HCT116 (cell line): ENCODE data around the gene ZBTB5. TPM values are rescaled to one million over a fixed set of nuclear protein-coding genes. Genes with fewer than 3 reads are reported as not detected.

Experiments
- ATAC-seq: fragments of 200-7000 bp; cut with Tn5 transposase; 2 replicates; pipeline ENCODE4 v1.9.1; 2020; ENCODE audit warnings: mild to moderate bottlenecking, moderate library complexity
- Bru-seq: library from RNA; stranded (reverse); fragments of 400-500 nt; gene quantifications from one replicate; lab custom pipeline; 2021; lab: Mats Ljungman, UMichigan
- BruChase-seq, 2 experiments: library from RNA; stranded (reverse); fragments of 400-500 nt; gene quantifications; one replicate each; lab custom pipeline; 2021; lab: Mats Ljungman, UMichigan
- BruUV-seq: library from RNA; stranded (reverse); fragments of 400-500 nt; replicated peaks from 2 replicates; lab custom pipeline; 2021; lab: Mats Ljungman, UMichigan
- CTCF ChIA-PET: fragments of 300-600 bp; sonication (Branson Sonifier 250); formaldehyde crosslinking; loops from one replicate; lab custom pipeline; 2021; ENCODE audit warnings: antibody characterized with exemption; lab: Charles Lee
- POLR2A ChIA-PET: fragments of 300-600, 350-600 bp; sonication (Branson Sonifier 250); formaldehyde crosslinking; loops from one replicate; lab custom pipeline; 2021; ENCODE audit warnings: antibody characterized with exemption; lab: Charles Lee
- RAD21 ChIA-PET, 2 experiments: fragments of 300-600 bp; sonication (Branson Sonifier 250); formaldehyde crosslinking; loops; one replicate each; lab custom pipeline; 2023; ENCODE audit warnings: low total read pairs in 2 of 2; ENCODE audit not compliant: uncharacterized antibody in 2 of 2, unreplicated experiment in 2 of 2, low non-redundant PET in 1 of 2; lab: Charles Lee
- DNase-seq: peaks from one replicate; pipeline ENCODE4 v3.0.0-alpha.2; 2010; ENCODE audit warnings: low read depth, low spot score
- H2AFZ ChIP-seq: fragments of 200-600 bp; shearing (Covaris generic), sonication (generic); 2 replicates; pipeline ENCODE4 v1.6.1; 2017; ENCODE audit warnings: low read depth, mixed run types, mixed read lengths, antibody characterized with exemption, low read length; ENCODE audit not compliant: poor library complexity, severe bottlenecking
- H3K27ac ChIP-seq: 2 replicates; pipeline ENCODE4 v1.5.1; 2012; ENCODE audit warnings: low read depth, low read length
- H3K27me3 ChIP-seq: fragments of 200-600 bp; sonication (generic); 2 replicates; pipeline ENCODE4 v1.6.1; 2016; ENCODE audit warnings: mixed run types, low read length, mixed read lengths; ENCODE audit not compliant: insufficient read depth
- H3K36me3 ChIP-seq, 2 experiments: fragments of 200-500 bp in 1 of 2; fragments of 200-600 bp in 1 of 2; sonication (Bioruptor generic) in 1 of 2; sonication (generic) in 1 of 2; 2 replicates each; pipeline versions ENCODE4 v1.5.1 to v1.6.1; 2014 to 2016; ENCODE audit warnings: low read length in 2 of 2, inconsistent platforms in 1 of 2, mixed read lengths in 1 of 2, mixed run types in 1 of 2; ENCODE audit not compliant: insufficient read depth in 2 of 2, control insufficient read depth in 1 of 2
- H3K4me1 ChIP-seq, 2 experiments: fragments of 200-600 bp in 1 of 2; sonication (generic) in 1 of 2; 2 replicates each; pipeline versions ENCODE4 v1.5.1 to v1.6.1; 2012 to 2017; ENCODE audit warnings: low read length in 2 of 2, inconsistent platforms in 1 of 2, mild to moderate bottlenecking in 1 of 2, mixed read lengths in 1 of 2, mixed run types in 1 of 2, moderate library complexity in 1 of 2; ENCODE audit not compliant: insufficient read depth in 2 of 2, control insufficient read depth in 1 of 2
- H3K4me2 ChIP-seq: fragments of 200-600 bp; sonication (generic); 2 replicates; pipeline ENCODE4 v1.6.1; 2017; ENCODE audit warnings: mixed run types, low read length, mixed read lengths
- H3K4me3 ChIP-seq, 2 experiments: fragments of 200-600 bp in 1 of 2; sonication (generic) in 1 of 2; replicated peaks in 1 of 2; 2 replicates each; pipeline ENCODE4 v1.5.1; 2011 to 2016; ENCODE audit warnings: low read length in 2 of 2, control low read depth in 1 of 2, low read depth in 1 of 2, mild to moderate bottlenecking in 1 of 2, mixed read lengths in 1 of 2, mixed run types in 1 of 2
- H3K79me2 ChIP-seq: fragments of 200-600 bp; sonication (generic); 2 replicates; pipeline ENCODE4 v1.6.1; 2017; ENCODE audit warnings: mild to moderate bottlenecking, mixed run types, low read length, moderate library complexity, mixed read lengths; ENCODE audit not compliant: insufficient read depth
- H3K9ac ChIP-seq: fragments of 200-600 bp; sonication (generic); 2 replicates; pipeline ENCODE4 v1.6.1; 2016; ENCODE audit warnings: low read length, mixed read lengths
- H3K9me2 ChIP-seq: fragments of 200-600 bp; sonication (generic), shearing (Covaris generic); 2 replicates; pipeline ENCODE4 v1.6.1; 2017; ENCODE audit warnings: mixed run types, mild to moderate bottlenecking, moderate library complexity; ENCODE audit not compliant: insufficient read depth
- H3K9me3 ChIP-seq, 2 experiments: fragments of 200-500 bp in 1 of 2; fragments of 200-600 bp in 1 of 2; sonication (Bioruptor generic) in 1 of 2; sonication (generic) in 1 of 2; 2 replicates each; pipeline ENCODE4 v1.6.1; 2014 to 2017; ENCODE audit warnings: low read length in 2 of 2, mixed read lengths in 2 of 2, inconsistent platforms in 1 of 2, low read depth in 1 of 2, mild to moderate bottlenecking in 1 of 2, mixed run types in 1 of 2, moderate library complexity in 1 of 2; ENCODE audit not compliant: control insufficient read depth in 1 of 2, insufficient read depth in 1 of 2
- H4K20me1 ChIP-seq: fragments of 200-600 bp; sonication (generic), shearing (Covaris generic); 2 replicates; pipeline ENCODE4 v1.6.1; 2017; ENCODE audit warnings: mixed run types, mild to moderate bottlenecking, moderate library complexity; ENCODE audit not compliant: insufficient read depth
- POLR2AphosphoS5 ChIP-seq: IDR thresholded peaks from 2 replicates; pipeline ENCODE4 v1.6.1; 2011; ENCODE audit warnings: mild to moderate bottlenecking, low read depth, low read length, moderate library complexity
- TCF7L2 ChIP-seq: IDR thresholded peaks from 2 replicates; pipeline ENCODE4 v1.7.0; 2011; ENCODE audit warnings: borderline replicate concordance, inconsistent platforms; ENCODE audit not compliant: insufficient read depth, insufficient read length; ENCODE audit errors: extremely low read depth
- YY1 ChIP-seq: IDR thresholded peaks from 2 replicates; pipeline ENCODE4 v1.6.1; 2011; ENCODE audit warnings: low read length, low read depth, moderate library complexity, mild to moderate bottlenecking; ENCODE audit not compliant: insufficient replicate concordance; ENCODE audit errors: extremely low read depth
- intact Hi-C: fragments of 100-400 bp; cut with micrococcal nuclease; formaldehyde crosslinking; loops from 2 replicates; pipeline ENCODE4 v1.10.0; 2022
- long read RNA-seq: library from polyadenylated mRNA; unstranded; transcript quantifications from one replicate; pipeline ENCODE4 v2.0.0, GENCODE V29; 2021; ENCODE audit not compliant: unreplicated experiment
- polyA plus RNA-seq: library from polyadenylated mRNA; unstranded; fragments of >200 nt; gene quantifications from 2 replicates; pipeline ENCODE4 v1.2.1, GENCODE V29; 2012; ENCODE audit warnings: missing spikeins
- total RNA-seq: library from RNA; stranded (reverse); gene quantifications from one replicate; pipeline ENCODE4 v1.2.1, GENCODE V29; 2021; ENCODE audit not compliant: unreplicated experiment
- TF ChIP-seq, protein P1 (sequence below): IDR thresholded peaks from 2 replicates; pipeline ENCODE4 v1.6.1; 2012

The ZBTB5 gene, protein sequence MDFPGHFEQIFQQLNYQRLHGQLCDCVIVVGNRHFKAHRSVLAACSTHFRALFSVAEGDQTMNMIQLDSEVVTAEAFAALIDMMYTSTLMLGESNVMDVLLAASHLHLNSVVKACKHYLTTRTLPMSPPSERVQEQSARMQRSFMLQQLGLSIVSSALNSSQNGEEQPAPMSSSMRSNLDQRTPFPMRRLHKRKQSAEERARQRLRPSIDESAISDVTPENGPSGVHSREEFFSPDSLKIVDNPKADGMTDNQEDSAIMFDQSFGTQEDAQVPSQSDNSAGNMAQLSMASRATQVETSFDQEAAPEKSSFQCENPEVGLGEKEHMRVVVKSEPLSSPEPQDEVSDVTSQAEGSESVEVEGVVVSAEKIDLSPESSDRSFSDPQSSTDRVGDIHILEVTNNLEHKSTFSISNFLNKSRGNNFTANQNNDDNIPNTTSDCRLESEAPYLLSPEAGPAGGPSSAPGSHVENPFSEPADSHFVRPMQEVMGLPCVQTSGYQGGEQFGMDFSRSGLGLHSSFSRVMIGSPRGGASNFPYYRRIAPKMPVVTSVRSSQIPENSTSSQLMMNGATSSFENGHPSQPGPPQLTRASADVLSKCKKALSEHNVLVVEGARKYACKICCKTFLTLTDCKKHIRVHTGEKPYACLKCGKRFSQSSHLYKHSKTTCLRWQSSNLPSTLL
- 22.3 TPM for total RNA-seq
- 13.1 and 15.3 TPM in 2 replicates for polyA plus RNA-seq
- percentile 94 among the genes with signal in this experiment for Bru-seq, nascent RNA
- percentile 65 among the genes with signal in this experiment for BruChase-seq, experiment 1, labeled RNA remaining after a 6-hour chase
- percentile 91 among the genes with signal in this experiment for BruChase-seq, experiment 2, labeled RNA remaining after a 2-hour chase
- long read RNA-seq, partial matches to known transcripts: 0 of 5 reads
- long read RNA-seq, other reads (novel, unspliced or antisense): 5 of 5 reads

DNA sequence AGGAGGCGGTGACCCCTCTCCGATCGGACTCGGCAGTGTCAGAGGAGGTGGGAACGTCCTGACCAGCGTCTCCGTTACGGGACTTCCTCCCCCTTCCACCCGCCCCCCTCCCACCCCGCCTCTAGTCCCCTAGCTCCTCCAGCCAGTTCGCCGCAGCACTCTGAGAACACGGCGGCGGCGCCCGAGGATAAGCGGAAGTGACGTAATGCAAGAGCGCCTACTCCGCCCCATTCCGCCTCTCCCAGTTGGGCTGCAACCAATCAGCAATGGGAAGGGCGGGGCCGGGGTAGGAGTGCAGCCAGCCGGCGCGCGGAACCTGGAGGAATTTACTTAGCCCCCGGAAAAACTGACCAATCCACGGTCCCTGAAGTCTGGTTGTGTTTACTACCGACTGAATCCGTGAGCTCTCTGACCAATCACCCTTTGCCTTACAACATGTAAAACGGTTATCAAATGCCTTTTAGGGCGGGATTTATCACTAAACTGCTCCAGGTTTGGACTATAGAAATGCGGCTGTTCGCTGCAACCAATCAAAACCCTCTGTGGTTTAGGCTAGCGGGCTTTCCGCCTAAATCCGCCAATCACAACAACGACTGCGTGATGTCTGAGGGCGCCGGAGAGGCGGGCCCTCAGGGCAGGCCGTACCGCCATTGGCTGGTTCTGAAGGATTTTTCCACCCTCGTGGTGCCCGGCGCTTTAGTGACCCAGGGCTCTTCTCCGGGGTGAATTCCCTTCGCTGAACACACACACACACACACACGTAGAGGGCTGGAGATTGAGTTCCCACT is at the start of gene ZBTB5:
TSS of gene ZBTB5 (minus strand) at position 202 of the 788 bp plus-strand sequence. CDS start 22,899 bp downstream, outside the sequence.
- peak; percentile 76 for ATAC-seq
- intact Hi-C loops: no loop called here
- H3K9me3 ChIP-seq: no peaks in the 10 kb centered on the region
- peak; percentile 99 for DNase-seq
- no peaks in the 10 kb centered on the region for H3K9me2 ChIP-seq
- ChIA-PET RAD21 (no interaction called here), CTCF (no interaction called here), POLR2A (interaction anchor here (0.9 to 2.2 kb wide), 5 partner anchors 11 to 1226 kb away, joined by 3 to 16 read pairs (median 5); partner anchors contain the start of gene POLR1E)
- H3K9ac ChIP-seq: peak within 1 kb of the TSS; percentile 88
- peak within 1 kb of the TSS; percentile 72 to 96 for H3K4me3 ChIP-seq
- TF ChIP-seq YY1 (peak; percentile 21), TCF7L2 (peak; percentile 46), POLR2AphosphoS5 (peak; percentile 68; the same call in 1 of the 2 replicates)
- TF ChIP-seq, protein P1, sequence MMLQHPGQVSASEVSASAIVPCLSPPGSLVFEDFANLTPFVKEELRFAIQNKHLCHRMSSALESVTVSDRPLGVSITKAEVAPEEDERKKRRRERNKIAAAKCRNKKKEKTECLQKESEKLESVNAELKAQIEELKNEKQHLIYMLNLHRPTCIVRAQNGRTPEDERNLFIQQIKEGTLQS: no peak
- peaks cover 13 to 36% of the 10 kb centered on the region in 2 experiments for H3K4me1 ChIP-seq
- H2AFZ ChIP-seq: no peak within 1 kb of the TSS
- H3K36me3 ChIP-seq: no peaks in the 10 kb centered on the region; a peak in 1 of 4 replicates
- peak within 1 kb of the TSS; percentile 92 for H3K4me2 ChIP-seq
- H3K27me3 ChIP-seq: no peaks in the 10 kb centered on the region
- BruUV-seq: no TSS peak
- peak within 1 kb of the TSS; percentile 87 for H3K27ac ChIP-seq
- peaks cover 68% of the 10 kb centered on the region for H3K79me2 ChIP-seq
- peaks cover 11% of the 10 kb centered on the region; the same call in 1 of the 2 replicates for H4K20me1 ChIP-seq
